Islet precursor cell (in vitro differentiated cells): ENCODE measurements around the gene CHKA.

Experiments used
- DNase-seq: peaks from one replicate; pipeline ENCODE4 v3.0.0-alpha.2; 2018

Gene CHKA

DNA sequence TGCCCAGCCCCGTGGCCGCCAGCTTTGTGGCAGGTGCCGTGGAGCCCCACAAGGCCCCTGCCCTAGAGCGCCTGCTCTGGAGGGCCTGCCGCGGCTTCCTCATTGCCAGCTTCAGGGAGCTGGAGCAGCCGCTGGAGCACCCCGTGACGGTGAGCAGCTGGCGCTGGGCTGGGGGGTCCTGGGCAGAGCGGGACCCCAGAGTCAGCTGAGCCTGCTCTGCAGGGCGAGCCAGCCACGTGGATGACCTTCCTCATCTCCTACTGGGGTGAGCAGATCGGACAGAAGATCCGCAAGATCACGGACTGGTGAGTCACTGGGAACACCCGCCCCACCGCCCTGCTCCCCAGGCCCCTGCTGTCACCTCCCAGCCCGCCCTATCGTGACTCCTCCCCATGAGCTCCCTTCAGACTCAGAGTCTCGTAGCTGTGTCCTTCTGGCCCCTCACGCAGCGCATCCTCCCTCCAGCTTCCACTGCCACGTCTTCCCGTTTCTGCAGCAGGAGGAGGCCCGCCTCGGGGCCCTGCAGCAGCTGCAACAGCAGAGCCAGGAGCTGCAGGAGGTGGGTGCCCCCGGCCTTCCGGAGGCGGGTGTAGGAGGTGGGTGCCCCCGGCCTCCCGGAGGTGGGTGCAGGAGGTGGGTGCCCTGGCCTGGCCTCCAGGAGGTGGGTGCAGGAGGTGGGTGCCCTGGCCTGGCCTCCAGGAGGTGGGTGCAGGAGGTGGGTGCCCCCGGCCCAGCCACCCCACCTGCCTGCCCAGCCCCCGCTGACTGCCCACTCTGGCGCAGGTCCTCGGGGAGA is 77.6 kb downstream of the CHKA start:
- DNase-seq, result no peak

DNA sequence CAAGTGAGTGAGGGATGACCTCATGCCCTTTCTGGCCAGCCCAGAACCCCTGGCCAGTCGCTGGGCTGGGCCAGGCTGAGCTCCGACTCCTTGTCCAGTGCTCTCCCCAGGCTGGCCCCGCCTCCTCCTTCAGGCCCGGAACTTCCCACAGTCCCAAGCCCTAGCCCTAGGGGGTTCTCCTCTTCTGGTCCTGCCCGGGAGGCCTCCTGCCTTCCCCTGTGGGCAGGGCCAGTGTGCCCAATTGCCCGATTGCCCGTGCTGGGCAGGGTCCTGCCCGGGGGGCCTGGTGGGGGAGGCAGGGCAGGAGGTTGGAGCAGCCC is 78.2 kb downstream of the CHKA start:
- DNase-seq, result no peak

DNA sequence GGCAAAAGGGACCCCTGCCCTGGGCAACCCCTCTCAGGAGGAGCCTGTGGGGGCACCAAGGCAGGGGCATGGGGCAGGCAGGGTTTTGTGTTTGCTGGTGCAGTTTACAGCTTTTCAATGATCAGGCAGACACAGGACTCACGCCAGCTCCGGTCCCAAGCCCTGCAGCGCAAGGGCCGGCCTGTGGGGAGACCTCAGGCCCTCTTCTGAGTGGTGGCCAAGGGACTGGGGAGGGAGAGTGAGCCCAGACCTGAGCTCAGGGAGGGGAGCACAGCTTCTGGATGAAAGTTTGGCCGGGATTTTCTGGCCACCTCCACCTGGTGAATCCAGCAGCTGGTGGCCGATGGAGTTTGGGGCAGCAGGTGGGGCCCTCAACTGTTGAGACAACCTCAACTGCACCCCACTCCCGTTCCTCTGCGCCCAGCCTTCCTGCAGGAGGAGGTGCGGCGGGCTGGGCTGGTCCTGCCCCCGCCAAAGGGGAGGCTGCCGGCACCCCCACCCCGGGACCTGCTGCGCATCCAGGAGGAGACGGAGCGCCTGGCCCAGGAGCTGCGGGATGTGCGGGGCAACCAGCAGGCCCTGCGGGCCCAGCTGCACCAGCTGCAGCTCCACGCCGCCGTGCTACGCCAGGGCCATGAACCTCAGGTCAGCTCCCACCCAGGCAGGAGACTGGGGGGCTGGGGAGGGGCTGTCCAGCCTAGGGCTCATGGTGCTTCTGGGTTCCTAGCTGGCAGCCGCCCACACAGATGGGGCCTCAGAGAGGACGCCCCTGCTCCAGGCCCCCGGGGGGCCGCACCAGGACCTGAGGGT is 78.8 kb downstream of the CHKA start:
- DNase-seq, result no peak

DNA sequence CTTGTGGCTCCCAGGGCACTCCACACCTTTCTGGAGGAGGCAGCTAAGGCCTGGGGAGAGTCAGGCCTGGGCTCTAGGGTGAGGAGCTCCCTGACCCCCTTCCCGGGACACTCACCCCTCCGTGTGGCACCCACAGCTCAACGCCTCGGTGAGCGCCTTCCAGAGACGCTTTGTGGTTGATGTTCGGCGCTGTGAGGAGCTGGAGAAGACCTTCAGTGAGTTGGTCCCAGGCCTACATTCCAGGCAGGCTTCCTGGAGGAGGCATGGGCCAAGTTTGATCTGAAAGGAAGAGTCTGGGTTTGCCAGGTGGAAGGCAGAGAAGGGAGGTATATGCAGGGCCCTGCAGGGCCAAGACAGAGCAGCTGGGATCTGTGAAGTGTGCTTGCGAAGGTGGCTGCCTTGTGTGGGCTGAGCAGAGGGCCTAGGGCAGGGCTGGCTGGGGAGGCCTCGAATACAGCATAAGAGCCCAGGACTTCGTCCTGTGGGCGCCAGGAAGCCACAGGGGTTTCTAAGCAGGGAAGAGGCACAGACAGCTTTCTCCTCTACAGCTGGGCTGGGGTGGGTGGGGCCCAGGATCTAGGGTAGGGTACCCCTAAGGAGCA is 79.5 kb downstream of the CHKA start:
- DNase-seq, result no peak

DNA sequence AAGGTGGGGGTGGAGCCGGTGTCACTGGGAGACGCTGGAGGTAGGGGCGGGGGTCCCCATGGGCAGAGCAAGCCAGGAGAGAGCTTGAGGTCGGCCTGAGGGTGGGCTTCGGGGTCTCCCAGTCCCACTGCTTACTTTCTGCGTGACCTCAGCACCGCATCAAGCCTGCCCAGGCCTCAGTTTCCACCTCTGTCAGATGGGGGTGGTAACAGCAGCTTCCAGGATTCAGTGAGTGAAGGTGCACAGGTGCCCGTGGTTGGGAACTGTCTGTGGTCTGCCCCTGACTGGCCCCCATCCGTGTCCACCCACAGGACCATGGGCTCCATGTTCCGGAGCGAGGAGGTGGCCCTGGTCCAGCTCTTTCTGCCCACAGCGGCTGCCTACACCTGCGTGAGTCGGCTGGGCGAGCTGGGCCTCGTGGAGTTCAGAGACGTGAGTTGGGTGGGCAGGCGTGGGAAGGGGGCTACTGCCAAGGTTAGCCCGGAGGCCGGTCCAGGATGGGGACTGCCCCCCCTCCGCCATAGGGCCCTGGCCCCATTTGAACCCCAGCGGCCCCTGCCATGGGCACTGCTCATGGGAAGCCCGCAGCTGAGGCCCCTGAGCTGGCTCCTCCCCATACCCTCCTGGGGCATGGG is 80.1 kb downstream of the CHKA start:
- no peak for DNase-seq

DNA sequence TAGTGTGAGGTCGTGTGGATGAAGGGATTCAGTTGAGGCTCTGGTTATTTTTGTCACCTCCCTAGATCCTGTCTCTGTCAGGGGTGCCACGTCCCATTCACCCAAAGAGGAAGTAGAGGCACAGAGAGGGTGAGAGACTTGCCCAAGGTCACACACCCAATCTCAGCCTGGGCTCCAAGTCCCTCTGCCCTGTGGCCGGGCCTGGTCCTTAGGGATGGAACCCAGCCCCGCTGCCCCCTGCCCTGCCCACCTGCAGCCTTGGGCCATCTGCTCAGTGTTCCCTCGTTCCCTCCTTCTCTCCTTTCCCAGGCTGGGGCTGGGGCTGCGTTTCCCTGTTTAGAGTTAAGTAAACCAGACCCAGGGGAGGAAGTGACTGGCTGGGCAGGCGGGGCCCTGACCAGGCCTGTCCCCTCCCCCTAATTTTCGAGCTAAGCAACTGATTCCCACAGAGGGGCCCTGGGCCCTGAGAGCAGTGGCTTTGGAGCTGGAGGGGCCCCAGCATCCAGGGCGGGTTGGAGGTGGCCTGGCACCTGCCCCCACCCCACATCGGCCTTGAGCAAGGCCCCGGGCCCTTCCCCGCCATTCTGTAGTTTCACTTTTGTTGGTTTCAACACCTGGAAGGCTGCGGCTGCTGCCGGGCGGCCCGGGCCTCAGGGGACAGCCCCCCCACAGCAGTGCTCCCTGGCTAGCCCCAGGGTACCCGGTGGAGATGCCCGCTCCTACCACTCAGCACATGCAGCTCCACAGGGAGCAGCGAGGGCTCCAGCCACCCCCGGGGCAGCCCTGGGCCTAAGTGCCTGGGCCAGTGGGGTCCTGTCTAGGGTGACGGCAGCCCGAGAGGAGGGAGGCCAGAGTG is 80.9 kb downstream of the CHKA start:
- DNase-seq, result peak; percentile 94

DNA sequence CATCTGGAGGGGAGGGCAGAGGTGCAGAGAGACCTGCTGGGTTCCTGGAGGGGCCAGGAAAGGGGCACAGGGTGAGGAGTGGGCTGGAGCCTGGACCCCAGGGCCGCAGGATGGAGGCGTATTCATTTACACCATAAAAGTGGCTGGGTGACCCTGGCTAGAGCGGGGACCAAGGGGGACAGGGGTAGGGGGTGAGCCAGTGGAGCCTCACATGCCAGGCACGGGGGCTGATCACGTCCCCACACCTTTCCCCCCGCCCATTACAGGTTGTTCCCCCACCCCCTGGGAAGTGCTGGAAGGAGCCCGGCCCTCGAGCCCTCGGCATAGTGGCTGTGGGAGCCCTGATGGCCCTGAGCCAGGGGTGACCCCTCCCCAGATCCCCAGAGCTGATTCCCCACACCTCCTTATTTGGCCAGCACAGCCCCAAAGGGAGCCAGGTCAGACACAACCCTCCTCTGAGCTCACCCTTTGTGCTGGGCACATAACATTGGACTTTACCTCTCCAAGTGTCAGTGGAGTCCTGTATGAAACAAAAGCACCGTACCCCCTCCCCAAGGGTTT is 81.6 kb downstream of the CHKA start:
- no peak for DNase-seq

DNA sequence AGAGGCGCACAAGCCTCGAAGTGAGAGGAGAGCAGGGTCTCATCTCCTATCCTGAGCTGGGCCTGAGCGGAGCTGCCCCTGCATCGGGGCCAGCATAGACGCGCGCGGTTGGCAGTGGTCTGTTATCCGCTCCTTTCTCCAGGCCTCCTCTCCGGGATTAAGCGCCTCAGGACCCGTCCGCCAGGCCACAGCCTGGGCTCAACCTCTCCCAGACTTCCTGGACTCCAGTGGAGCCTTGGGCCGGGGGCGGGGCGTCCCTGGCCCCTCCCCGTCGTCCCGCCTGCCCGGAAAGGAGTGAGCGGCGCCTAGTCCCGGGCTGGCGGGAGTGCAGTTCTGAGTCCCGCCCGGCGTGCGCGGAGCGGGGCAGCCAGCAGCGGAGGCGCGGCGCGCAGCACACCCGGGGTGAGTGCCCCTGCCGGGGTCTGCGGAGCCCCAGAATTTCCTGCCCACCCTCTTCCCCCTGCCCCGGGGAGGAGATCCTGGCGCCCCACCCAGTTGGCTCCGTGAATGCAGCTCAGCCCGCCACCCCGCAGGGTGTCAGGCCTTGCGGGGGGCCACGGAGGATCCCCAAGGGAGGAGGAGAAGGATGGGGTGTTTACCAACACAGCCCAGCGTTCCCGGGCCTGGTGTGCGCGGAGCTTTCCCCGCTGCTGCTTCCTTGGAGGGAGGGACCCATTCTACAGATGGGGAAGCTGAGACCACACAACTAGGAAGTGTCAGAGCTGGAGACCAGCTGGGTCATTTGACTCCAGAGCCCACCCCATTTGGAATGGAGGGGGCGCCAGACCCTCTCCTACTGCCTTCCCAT is 82.3 kb downstream of the CHKA start, which contains the start of gene TCIRG1:
Gene TCIRG1 (plus strand): TSS at position 308 of the 808 bp plus-strand sequence. CDS start 2,247 bp downstream, outside the sequence.
- DNase-seq, result peak; percentile 96

DNA sequence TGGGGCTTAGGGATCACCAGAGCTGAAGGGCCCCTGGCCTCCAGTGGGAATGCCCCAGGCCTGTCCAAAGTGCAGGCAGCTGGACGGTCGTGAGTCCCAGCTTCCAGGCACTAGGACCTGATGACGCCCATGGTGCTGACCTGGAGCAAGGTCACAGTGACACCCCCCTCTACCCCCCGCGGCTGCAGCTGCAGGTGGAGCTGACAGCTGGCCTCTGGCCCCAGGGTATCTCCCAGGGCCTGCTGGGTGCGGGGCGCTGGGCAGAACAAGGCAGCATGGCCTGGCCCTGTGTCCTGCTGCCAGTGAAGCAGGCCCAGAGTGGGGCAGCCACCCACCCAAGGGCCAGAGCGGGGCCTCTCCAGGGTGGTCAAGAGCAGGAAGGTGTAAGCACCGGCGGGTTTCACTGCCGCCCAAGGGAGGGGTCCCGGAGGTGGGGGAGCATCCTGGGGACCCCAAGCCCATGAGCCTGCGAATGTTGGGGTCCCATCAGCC is 82.9 kb downstream of the CHKA start:
- DNase-seq, result no peak

DNA sequence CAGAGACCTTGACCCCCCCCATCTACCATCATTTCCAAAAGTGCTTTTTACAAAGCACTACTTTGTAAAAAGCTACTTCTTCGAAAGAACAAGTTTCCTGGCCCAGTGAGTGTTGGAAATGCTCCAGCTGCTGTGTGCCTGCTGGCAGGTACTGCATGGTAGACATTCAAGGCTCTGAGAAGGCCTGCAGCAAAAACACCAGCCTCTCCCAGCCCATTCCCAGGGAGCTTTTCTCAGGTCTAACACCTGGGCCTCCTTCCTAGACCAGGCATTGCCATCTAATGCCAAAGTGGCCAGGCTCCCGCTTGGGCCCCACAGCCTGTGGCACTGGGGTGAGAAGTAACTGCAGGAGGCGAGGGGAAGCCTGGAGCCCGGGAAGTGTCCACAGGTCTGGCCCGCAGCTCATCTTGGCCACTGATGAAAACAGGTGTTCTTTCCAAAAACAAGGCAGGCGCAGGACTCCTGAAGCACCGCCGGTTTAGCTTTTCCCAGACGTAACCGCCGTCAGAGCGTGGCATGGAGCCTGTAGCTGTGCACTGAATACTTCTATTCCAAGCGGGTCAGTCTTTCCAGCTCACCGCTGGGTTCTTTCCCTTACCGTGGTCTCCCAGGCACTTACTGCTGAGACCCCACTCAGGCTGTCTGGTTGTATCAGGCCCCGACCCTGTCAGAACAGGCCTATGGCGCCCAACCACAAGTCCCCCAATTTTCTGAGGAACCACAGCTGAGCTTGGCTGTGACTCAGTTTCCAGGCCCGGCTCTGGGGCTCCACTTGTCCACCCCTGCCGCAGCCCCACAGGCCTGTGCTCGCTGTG is 83.6 kb downstream of the CHKA start:
- DNase-seq, result no peak

DNA sequence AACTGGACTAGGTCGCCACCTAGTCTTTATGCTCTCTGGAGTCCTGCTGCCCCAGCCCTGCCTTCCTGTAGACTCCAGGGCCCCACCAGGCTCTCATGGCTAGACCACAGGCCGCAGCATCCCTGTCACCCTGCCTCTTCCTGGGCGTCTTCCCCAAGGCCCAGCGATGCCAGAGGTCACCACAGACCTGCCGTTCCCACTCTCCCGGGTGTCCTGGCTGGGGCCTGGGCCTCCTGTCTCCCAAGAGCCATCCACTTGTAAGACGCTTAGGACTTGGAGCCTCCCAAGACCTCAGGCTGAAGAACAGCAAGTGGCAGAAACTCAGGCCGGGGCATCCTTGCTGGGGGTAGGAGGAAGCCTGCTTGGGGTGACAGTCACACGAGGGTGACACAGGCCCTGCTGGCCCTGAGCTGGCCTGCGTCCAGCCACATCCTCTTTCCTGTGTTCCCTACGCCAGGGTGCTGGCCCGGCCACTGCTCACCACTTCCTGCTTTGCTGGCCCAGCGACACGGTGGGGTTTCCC is 84.4 kb downstream of the CHKA start:
- no peak for DNase-seq

DNA sequence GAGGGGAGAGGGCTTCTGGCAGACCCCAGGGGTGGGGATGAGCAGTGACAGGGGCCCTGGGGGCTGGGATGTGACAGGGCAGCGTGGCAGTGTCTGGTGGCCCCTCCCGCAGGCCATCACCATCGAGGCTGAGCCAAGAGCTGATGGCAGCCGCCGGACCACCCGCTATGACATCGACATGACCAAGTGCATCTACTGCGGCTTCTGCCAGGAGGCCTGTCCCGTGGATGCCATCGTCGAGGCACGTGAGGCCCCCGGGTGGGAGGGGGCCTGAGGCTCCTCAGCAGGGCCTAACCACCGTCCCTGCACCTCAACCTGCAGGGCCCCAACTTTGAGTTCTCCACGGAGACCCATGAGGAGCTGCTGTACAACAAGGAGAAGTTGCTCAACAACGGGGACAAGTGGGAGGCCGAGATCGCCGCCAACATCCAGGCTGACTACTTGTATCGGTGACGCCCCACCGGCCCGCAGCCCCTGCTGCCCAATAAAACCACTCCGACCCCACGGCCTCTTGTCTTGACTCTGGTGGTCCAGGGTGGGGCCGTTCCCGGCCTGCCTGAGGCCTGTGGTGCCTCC is 85.0 kb downstream of the CHKA start:
- DNase-seq, result no peak

DNA sequence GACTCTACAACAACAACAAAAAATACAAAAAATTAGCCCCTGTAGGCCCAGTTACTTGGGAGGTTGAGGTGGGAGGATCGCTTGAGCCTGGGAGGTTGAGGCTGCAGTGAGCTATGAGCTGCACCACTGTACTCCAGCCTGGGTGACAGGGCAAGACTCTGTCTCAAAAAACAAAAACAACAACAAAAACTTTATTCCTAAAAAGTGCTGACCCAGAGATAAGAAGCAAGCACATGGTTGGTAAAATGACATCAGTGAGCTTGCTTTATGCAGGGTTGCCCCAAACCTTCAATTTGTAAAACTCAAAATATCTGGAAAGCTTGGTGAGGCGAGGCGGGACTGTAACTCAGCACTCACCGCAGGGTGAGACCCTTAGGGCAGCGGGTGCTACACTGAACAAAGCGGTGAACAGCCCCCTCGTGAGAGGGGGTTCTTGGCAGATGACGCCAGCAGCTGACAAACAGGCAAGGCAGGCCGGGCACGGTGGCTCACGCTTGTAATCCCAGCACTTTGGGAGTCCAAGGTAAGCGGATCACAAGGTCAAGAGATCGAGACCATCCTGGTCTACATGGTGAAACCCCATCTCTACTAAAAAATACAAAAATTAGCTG is 85.8 kb downstream of the CHKA start:
- DNase-seq, result no peak

DNA sequence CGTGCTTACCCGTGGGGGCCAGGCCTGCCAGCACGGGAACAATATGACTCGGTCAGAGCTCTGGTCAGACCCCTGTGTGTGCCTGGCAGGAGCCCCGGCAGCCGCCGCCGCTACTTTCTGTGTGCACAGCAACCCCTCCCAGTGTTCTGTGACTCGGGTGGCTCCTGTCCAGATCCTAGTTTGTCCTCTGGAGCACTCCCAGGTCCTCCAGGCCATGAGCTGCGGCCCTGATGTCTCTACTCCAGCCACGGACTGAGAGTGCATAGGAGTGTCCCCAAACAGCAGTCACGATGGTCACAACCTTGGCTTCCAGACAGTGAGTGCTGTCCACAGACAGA is 87.5 kb downstream of the CHKA start:
- no peak for DNase-seq

DNA sequence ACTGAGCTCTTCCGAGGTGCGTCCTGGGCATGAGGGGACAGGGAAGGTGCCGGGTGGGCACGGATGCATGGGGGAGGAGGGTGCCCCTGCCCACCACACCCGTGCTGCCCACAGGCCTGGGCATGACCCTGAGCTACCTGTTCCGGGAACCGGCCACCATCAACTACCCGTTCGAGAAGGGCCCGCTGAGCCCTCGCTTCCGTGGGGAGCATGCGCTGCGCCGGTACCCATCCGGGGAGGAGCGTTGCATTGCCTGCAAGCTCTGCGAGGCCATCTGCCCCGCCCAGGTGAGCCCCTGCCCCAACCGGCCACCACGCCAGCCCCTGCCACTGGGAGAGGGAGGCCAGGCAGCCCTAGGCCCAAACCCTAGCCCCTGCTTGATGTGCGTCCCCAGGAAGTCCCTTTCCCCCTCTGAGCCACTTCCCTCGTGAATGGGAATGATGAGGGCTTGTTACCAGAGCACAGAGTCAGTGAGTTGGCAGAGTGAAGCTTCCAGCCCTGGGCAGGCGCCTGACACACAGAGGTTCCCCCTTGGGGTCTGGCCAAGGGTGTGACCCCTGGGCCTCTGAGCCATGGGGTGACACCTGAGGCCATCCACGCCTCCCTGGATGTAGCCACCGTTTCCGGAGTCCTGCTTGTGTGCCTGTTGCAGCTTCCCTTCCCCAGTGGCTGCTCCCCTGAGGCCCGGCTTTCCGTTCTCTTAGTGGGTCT is 88.0 kb downstream of the CHKA start:
- no peak for DNase-seq

DNA sequence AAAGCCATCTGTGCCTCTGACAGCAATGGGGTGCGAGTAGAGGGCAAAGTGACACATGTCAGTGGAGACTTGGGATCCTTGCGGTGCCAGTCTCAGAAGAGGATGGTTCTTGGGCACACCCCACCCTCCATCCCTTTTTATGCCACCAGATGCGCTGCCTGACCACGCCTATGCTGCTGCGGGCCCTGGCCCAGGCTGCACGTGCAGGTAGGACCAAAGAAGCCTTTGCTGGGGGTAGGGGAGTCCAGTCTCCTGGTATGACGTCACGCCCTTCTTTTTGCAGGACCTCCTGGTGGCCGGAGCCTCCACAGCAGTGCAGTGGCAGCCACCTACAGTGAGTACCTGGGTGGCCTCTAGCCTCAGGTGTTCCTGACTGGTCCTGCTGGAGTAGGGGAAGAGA is 89.2 kb downstream of the CHKA start:
- no peak for DNase-seq

DNA sequence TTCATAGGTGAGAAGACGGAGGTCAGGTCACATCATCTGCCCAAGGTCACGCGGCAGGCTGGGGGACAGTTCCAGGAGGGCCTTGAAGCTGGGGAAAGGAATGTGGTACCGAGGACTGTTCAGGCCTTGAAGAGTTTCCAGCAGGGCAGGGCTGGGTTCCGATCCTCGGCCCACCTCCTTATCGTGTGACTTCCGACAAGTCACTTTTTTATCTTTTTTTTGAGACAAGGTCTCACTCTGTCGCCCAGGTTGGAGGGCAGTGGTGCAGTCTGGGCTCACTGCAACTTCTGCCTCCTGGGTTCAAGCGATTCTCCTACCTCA is 90.1 kb downstream of the CHKA start:
- DNase-seq, result no peak

DNA sequence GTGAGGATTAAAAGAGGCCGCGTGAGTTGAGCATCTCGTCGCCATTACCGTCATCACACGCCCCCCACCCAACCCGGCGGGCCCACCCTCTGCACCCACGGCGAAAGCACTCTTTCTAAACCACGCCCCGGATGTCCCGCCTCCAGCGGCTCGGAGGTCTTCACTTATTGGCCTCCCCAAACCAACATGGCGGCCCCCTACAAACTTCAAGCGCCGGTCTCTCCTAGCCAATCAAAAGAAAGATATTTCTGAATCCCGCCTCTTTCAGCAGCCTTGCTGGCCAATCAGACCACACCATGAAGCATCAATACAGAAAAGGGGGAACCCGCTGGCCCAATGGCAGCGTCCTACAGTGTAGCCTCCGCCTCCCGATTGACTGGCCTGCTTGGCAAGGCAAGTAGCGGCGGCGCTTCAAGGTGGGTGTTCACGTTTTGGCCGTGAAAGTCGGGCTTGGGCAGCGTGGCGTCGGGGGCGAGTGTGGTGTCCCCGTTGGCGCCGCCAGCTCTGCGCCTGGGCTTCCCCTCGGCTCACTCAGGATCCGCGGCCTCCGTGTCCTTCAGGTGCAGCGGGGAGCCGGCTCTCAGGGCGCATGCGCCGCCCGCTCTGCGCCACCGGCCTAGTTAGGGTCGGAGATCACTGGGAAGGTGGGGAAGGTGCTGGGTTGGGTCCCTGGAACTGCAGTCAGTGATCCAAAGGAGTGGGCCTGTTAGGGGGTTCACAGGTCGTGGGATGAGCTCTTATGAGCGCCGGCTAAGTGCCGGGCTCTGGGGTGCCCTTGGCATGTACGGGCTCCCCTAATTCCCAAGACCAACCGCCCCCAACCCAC is 90.7 kb downstream of the CHKA start, which contains the start of gene NDUFS8:
Gene NDUFS8 (plus strand): TSS at position 364 of the 826 bp plus-strand sequence. CDS start 1,471 bp downstream, outside the sequence.
- DNase-seq, result peak; percentile 99
